Endometrial microvascular endothelial cells (primary cell): ENCODE results near the gene ENOPH1. TPM values are rescaled to one million over a fixed set of nuclear protein-coding genes. Genes with fewer than 3 reads are reported as not detected.

ENCODE experiments used
- in situ Hi-C: cut with HindIII; loops from 2 replicates; pipeline ENCODE4 v1.10.0; 2017; ENCODE audit warnings: low sequenced_read_pairs, low pct_unique_long_range_greater_than_20kb; ENCODE audit errors: inconsistent ontology term
- total RNA-seq: library from RNA; depleted of rRNA; stranded (reverse); fragments of >200 nt; gene quantifications from one replicate; pipeline ENCODE4 v1.2.3, GENCODE V29; 2015; ENCODE audit errors: inconsistent ontology term

The ENOPH1 gene
- total RNA-seq, 1 donor from 2014 or later, result 46.0 TPM

- in situ Hi-C loops, result no loop called here
Measured at GRCh38 chr4:82423245-82424054, 6.9 kb upstream of the ENOPH1 start.

DNA sequence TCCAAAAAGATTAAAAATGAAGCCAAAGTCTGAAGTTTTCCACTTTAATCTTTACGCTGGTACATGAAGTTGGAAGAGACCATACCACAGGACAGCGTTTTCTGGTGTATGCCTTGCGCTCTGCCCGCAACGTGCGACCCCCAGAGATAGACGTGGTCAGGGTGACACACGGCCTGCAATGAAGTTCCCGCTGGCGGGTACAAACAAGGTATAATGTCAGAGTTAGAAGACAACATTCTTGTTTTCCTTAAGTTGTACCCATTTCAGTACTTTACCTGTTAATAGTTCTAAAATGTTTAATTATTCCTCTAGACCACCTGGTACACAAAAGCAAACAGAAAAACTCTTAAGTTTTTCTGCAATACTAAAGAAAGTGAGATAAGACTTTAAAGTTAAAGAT lies 4.9 kb upstream of the ENOPH1 start:
- in situ Hi-C loops, result no loop called here

- in situ Hi-C loops, result no loop called here
Measured at GRCh38 chr4:82428526-82428968, 1.8 kb upstream of the ENOPH1 start.

- in situ Hi-C loops, result no loop called here
Measured at GRCh38 chr4:82428969-82429727, 1.2 kb upstream of the ENOPH1 start.

DNA sequence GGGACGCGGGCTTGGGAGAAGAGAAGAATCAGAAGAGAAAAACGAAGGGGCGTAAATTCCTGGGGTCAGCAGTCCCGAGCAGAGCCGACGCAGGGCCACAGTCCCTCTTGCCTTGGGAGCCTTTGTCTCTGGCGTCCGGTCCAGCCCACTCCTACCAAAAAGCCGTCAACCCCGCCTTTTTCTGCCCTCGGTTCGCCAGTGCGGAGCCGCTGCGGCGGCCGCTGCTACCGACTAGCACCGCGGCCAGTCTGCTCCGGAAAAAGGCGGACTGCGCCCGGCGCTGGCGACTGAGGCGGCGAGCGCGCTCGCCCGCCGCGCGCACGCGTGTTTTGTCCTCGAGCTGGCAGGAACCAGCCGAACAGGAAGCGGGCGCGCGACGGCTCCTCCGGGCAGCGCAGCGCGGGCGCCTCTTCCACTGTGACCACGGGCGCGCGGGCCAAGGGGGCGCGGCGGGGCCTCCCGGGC lies 630 bp upstream of the ENOPH1 start:
- in situ Hi-C loops, result no loop called here

- in situ Hi-C loops, result no loop called here
Measured at GRCh38 chr4:82430964-82431745, 765 bp downstream of the ENOPH1 start.

DNA sequence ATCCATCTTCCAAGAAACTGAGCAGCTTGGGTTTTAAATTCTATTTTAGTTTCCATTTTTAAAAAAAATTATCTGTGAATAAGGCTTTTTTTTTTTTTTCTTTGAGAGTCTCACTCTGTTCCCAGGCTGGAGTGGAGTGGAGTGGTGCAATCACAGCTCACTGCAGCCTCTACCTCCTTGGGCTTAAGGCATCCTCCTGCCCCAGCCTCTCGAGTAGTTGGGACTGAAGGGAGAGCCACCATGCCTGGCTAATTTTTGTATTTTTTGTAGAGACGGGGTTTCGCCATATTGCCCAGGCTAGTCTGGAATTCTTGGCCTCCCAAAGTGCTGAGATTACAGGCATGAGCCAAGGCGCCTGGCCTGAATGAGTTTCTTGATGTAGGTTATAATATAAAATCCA lies 1.4 kb downstream of the ENOPH1 start:
- in situ Hi-C loops, result no loop called here

- in situ Hi-C loops, result no loop called here
Measured at GRCh38 chr4:82432596-82432995, 2.2 kb downstream of the ENOPH1 start.

DNA sequence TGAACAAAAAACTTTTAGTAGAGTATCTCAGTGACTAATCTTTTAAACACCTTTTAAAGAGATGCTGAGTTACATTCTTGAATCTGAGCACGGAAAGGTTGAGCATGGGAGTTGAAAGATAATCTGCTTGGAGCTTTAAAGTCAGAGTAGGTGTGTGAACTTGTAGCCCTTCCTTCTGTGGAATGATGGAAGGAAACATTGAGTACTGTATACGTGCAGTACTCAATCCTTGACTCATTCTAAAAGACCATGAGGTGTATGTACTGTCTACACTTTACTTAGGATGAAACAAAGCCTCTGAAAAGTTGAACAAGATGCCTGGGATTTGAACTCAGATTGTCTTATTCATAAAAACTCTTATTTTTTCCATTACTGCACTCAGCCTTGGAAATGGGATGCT lies 3.4 kb downstream of the ENOPH1 start:
- in situ Hi-C loops, result no loop called here

DNA sequence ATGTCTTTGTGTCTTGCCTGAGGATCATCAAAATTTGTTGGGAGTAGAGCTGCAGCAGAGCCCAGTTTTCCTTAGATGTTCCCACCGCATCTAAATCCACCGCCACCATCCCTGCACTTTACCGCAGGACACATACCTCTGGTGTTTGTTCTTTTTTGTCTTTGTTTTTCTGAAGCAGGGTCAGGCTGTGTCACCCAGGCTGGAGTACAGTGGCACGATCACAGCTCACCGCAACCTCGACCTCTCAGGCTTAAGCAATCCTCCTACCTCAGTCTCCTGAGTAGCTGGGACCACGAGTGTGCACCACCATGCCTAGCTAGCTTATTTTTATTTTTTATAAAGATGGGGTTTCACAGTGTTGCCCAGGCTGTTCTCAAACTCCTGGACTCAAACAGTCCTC lies 4.6 kb downstream of the ENOPH1 start:
- in situ Hi-C loops, result no loop called here

GRCh38 chr4:82436130-82436529 lies 5.7 kb downstream of the ENOPH1 start:
- in situ Hi-C loops, result no loop called here

GRCh38 chr4:82436780-82437179 lies 6.4 kb downstream of the ENOPH1 start:
- in situ Hi-C loops, result no loop called here

GRCh38 chr4:82437285-82438005 lies 7.1 kb downstream of the ENOPH1 start:
- in situ Hi-C loops, result no loop called here

DNA sequence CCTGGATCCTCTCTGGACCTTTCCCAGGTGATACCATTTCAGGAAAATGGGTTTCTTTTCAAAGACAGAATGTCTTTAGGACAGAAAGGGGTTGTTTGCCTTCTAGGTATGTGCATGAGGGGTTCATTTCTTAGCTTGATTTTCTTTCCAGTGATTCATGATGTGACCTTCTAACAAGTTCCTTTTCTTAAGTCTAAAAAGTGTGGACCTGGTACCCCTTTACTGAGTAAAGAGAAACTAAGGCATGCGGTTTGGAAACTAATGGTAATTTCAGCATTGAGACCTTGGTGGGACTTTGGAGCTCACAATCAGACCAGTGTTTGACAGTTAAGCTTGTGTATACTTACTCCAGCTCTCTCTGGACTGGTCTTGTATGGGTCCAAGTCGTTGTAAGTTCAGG lies 8.7 kb downstream of the ENOPH1 start:
- in situ Hi-C loops, result no loop called here

GRCh38 chr4:82447886-82448285 lies 17.5 kb downstream of the ENOPH1 start:
- in situ Hi-C loops, result no loop called here

DNA sequence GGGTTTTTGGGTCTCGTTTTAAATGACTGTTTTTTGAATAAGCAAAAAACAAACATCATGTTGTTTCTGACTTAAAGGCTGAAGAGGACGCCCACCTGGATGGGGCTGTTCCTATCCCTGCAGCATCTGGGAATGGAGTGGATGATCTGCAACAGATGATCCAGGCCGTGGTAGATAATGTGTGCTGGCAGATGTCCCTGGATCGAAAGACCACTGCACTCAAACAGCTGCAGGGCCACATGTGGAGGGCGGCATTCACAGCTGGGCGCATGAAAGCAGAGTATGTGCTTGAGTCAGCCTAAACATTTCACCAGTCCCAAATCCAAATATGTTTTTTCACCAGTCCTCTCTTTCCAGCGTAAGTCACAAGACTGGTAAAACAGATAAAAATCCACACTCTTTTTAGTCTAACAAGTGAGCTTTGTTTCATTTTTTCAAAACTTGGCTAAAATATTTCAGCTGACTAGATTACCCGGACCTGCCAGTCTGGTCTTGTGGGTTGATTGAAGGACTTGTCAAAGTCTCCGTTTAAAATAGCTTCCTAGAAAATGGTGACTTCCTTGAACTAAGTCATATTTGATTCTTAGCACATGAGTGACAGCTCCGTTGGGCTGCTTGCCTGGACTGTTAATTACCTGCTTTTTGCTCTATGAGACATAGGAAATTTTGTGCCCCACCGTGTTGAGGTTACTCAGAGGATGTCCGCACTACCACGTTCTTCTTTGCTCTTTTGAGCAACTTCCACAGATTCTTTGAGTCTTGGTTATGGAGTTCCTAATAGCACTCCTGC lies 20.8 kb downstream of the ENOPH1 start:
- in situ Hi-C loops, result no loop called here

GRCh38 chr4:82452026-82452425 lies 21.6 kb downstream of the ENOPH1 start:
- in situ Hi-C loops, result no loop called here

GRCh38 chr4:82457266-82457665 lies 26.9 kb downstream of the ENOPH1 start:
- in situ Hi-C loops, result no loop called here
